Tibial nerve (tissue), 3 donors: ENCODE data around the gene CDK6.

Experiments used
- POLR2A ChIP-seq, 2 donors: fragments of 450-650 bp; IDR thresholded peaks; one replicate each; pipeline ENCODE4 v1.6.1; 2017; ENCODE audit warnings: antibody characterized with exemption in 2 of 2, mild to moderate bottlenecking in 2 of 2, moderate library complexity in 2 of 2
- TF ChIP-seq, protein P1 (sequence below), 5 experiments: fragments of 200-600 bp in 3 of 5; fragments of 450-650 bp in 2 of 5; sonication (generic) in 3 of 5; IDR thresholded peaks; one replicate each; pipeline ENCODE4 v1.5.1; 2016 to 2019; ENCODE audit warnings: antibody characterized with exemption in 5 of 5, mild to moderate bottlenecking in 3 of 5, moderate library complexity in 2 of 5

DNA sequence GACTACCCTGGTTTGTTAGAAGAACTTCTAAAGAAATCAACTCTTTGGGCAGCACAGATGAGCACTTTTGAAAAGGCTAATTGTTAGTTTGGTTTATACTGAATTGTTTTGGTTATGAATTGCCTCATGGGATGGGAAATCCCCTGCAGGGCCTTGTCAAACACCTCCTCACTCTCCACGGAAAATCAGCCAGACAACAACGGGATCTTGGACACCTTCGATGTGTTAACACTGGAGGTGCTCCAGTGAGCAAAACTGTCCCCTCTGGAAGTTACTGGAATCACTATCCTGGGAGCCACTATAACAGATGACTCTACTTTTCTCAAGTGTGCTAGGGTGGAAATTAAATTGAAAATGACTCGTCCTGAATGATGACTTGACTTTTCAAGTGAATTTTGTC lies 38.7 kb downstream of the CDK6 start:
- TF ChIP-seq POLR2A (IDR thresholded peaks at IDR 0.05) = no peak
- TF ChIP-seq, protein P1, sequence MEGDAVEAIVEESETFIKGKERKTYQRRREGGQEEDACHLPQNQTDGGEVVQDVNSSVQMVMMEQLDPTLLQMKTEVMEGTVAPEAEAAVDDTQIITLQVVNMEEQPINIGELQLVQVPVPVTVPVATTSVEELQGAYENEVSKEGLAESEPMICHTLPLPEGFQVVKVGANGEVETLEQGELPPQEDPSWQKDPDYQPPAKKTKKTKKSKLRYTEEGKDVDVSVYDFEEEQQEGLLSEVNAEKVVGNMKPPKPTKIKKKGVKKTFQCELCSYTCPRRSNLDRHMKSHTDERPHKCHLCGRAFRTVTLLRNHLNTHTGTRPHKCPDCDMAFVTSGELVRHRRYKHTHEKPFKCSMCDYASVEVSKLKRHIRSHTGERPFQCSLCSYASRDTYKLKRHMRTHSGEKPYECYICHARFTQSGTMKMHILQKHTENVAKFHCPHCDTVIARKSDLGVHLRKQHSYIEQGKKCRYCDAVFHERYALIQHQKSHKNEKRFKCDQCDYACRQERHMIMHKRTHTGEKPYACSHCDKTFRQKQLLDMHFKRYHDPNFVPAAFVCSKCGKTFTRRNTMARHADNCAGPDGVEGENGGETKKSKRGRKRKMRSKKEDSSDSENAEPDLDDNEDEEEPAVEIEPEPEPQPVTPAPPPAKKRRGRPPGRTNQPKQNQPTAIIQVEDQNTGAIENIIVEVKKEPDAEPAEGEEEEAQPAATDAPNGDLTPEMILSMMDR (IDR thresholded peaks at IDR 0.05) = no peak
